H9 (cell line): ENCODE results near the gene TGFBI. TPM values are rescaled to one million over a fixed set of nuclear protein-coding genes. Genes with fewer than 3 reads are reported as not detected.

Experiments
- DNase-seq: peaks from one replicate; pipeline ENCODE4 v3.0.0-alpha.2; 2017
- H2AFZ ChIP-seq: one replicate; pipeline ENCODE4 v1.6.1; 2013; ENCODE audit warnings: mild to moderate bottlenecking, low read length, control low read depth, moderate library complexity
- H2AK5ac ChIP-seq: 2 replicates; pipeline ENCODE4 v1.6.1; 2013; ENCODE audit warnings: low read length, control low read depth, mixed read lengths; ENCODE audit not compliant: insufficient read length
- H2BK120ac ChIP-seq: one replicate; pipeline ENCODE4 v1.6.1; 2013; ENCODE audit warnings: low read depth, mild to moderate bottlenecking, low read length, control low read depth, inconsistent platforms; ENCODE audit not compliant: poor library complexity, severe bottlenecking
- H2BK12ac ChIP-seq: 2 replicates; pipeline ENCODE4 v1.6.1; 2013; ENCODE audit warnings: low read length, control low read depth, mixed read lengths, low read depth; ENCODE audit not compliant: insufficient read length
- H2BK15ac ChIP-seq: 2 replicates; pipeline ENCODE4 v1.6.1; 2013; ENCODE audit warnings: low read depth, low read length, control low read depth
- H2BK20ac ChIP-seq: one replicate; pipeline ENCODE4 v1.6.1; 2013; ENCODE audit warnings: low read depth, mild to moderate bottlenecking, low read length, control low read depth, inconsistent platforms; ENCODE audit not compliant: poor library complexity, severe bottlenecking
- H2BK5ac ChIP-seq: 2 replicates; pipeline ENCODE4 v1.6.1; 2013; ENCODE audit warnings: low read length, control low read depth, mixed read lengths; ENCODE audit not compliant: insufficient read length
- H3K14ac ChIP-seq: 2 replicates; pipeline ENCODE4 v1.6.1; 2013; ENCODE audit warnings: low read length, control low read depth; ENCODE audit not compliant: insufficient read depth
- H3K18ac ChIP-seq: 2 replicates; pipeline ENCODE4 v1.6.1; 2013; ENCODE audit warnings: low read depth, mild to moderate bottlenecking, mixed read lengths, low read length, control low read depth; ENCODE audit not compliant: insufficient read length
- H3K23ac ChIP-seq: 2 replicates; pipeline ENCODE4 v1.6.1; 2013; ENCODE audit warnings: low read length, control low read depth, mixed read lengths, low read depth; ENCODE audit not compliant: insufficient read length
- H3K23me2 ChIP-seq: 2 replicates; pipeline ENCODE4 v1.6.1; 2013; ENCODE audit warnings: low read depth, mild to moderate bottlenecking, mixed read lengths, low read length, control low read depth; ENCODE audit not compliant: insufficient read length, poor library complexity, severe bottlenecking
- H3K27ac ChIP-seq: 2 replicates; pipeline ENCODE4 v1.5.1; 2013; ENCODE audit warnings: low read length, control low read depth, mixed read lengths, low read depth; ENCODE audit not compliant: insufficient read length
- H3K27me3 ChIP-seq: 2 replicates; pipeline ENCODE4 v1.6.1; 2013; ENCODE audit warnings: low read length, control low read depth, inconsistent platforms; ENCODE audit not compliant: insufficient read depth
- H3K4ac ChIP-seq: 2 replicates; pipeline ENCODE4 v1.6.1; 2013; ENCODE audit warnings: low read depth, mild to moderate bottlenecking, control low read depth, inconsistent platforms, low read length, moderate library complexity
- H3K4me1 ChIP-seq: 2 replicates; pipeline ENCODE4 v1.6.1; 2013; ENCODE audit warnings: low read length, control low read depth, inconsistent platforms; ENCODE audit not compliant: insufficient read depth
- H3K4me2 ChIP-seq: 2 replicates; pipeline ENCODE4 v1.6.1; 2013; ENCODE audit warnings: low read length, control low read depth, mixed read lengths; ENCODE audit not compliant: insufficient read length, insufficient read depth
- H3K56ac ChIP-seq: 2 replicates; pipeline ENCODE4 v1.6.1; 2013; ENCODE audit warnings: low read depth, mild to moderate bottlenecking, mixed read lengths, low read length, control low read depth; ENCODE audit not compliant: insufficient read length
- H3K79me1 ChIP-seq: 2 replicates; pipeline ENCODE4 v1.6.1; 2013; ENCODE audit warnings: low read depth, mild to moderate bottlenecking, moderate library complexity, low read length, control low read depth, inconsistent platforms; ENCODE audit not compliant: insufficient read depth, poor library complexity, severe bottlenecking
- H3K79me2 ChIP-seq: 2 replicates; pipeline ENCODE4 v1.6.1; 2013; ENCODE audit warnings: low read length, control low read depth, inconsistent platforms; ENCODE audit not compliant: insufficient read depth
- H3K9ac ChIP-seq: 2 replicates; pipeline ENCODE4 v1.6.1; 2013; ENCODE audit warnings: low read length, control low read depth, mixed read lengths; ENCODE audit not compliant: insufficient read length; ENCODE audit errors: extremely low read depth
- H3K9me3 ChIP-seq: one replicate; pipeline ENCODE4 v1.6.1; 2013; ENCODE audit warnings: low read depth, low read length, inconsistent platforms; ENCODE audit not compliant: control insufficient read depth
- H3T11ph ChIP-seq: one replicate; pipeline ENCODE4 v1.6.1; 2013; ENCODE audit warnings: mild to moderate bottlenecking, low read length, control low read depth, inconsistent platforms
- H4K20me1 ChIP-seq: one replicate; pipeline ENCODE4 v1.6.1; 2013; ENCODE audit not compliant: control insufficient read depth, insufficient read length, insufficient read depth
- H4K5ac ChIP-seq: 2 replicates; pipeline ENCODE4 v1.6.1; 2013; ENCODE audit warnings: low read depth, mild to moderate bottlenecking, mixed read lengths, low read length, control low read depth; ENCODE audit not compliant: insufficient read length
- H4K8ac ChIP-seq: replicated peaks from 2 replicates; pipeline ENCODE4 v1.6.1; 2013; ENCODE audit warnings: low read length, control low read depth, mixed read lengths, low read depth; ENCODE audit not compliant: insufficient read length
- H4K91ac ChIP-seq: 2 replicates; pipeline ENCODE4 v1.6.1; 2013; ENCODE audit warnings: low read depth, mild to moderate bottlenecking, moderate library complexity, mixed read lengths, low read length, control low read depth; ENCODE audit not compliant: insufficient read length
- H3K27ac Mint-ChIP-seq, 3 experiments: 2 replicates in 2 of 3; 3 replicates in 1 of 3; pipeline ENCODE4 v1.8.0; 2020 to 2021; ENCODE audit warnings: mixed read lengths in 3 of 3, mild to moderate bottlenecking in 1 of 3, moderate library complexity in 1 of 3
- H3K27me3 Mint-ChIP-seq: 2 replicates; pipeline ENCODE4 v1.8.0; 2021; ENCODE audit warnings: low read depth, mild to moderate bottlenecking, moderate library complexity, mixed read lengths
- H3K36me3 Mint-ChIP-seq, 3 experiments: 2 replicates in 2 of 3; 3 replicates in 1 of 3; pipeline ENCODE4 v1.8.0; 2020 to 2021; ENCODE audit warnings: low read depth in 3 of 3, mixed read lengths in 3 of 3; ENCODE audit not compliant: insufficient read depth in 1 of 3
- H3K4me1 Mint-ChIP-seq, 2 experiments: 2 replicates each; pipeline ENCODE4 v1.8.0; 2020; ENCODE audit warnings: mixed read lengths in 2 of 2
- H3K4me3 Mint-ChIP-seq, 2 experiments: 2 replicates in 1 of 2; 3 replicates in 1 of 2; pipeline ENCODE4 v1.8.0; 2020 to 2021; ENCODE audit warnings: mild to moderate bottlenecking in 2 of 2, mixed read lengths in 2 of 2, moderate library complexity in 1 of 2
- H3K9me3 Mint-ChIP-seq, 2 experiments: 2 replicates in 1 of 2; 3 replicates in 1 of 2; pipeline ENCODE4 v1.8.0; 2020; ENCODE audit warnings: mild to moderate bottlenecking in 2 of 2, mixed read lengths in 2 of 2, moderate library complexity in 1 of 2
- WGBS: extraction: QIAGEN DNeasy Blood & Tissue Kit; methylation state at CpG from one replicate; pipeline ENCODE4 v1.1.7; 2013; ENCODE audit warnings: missing lambda C conversion rate, low lambda C conversion rate, mixed read lengths; ENCODE audit not compliant: insufficient read length; ENCODE audit errors: extremely low coverage; 5-methylcytosine and 5-hydroxymethylcytosine counted together
- total RNA-seq: library from RNA; stranded (reverse); gene quantifications from 2 replicates; pipeline ENCODE4 v1.2.1, GENCODE V29; 2021
- TF ChIP-seq, protein P1 (sequence below): fragments of 200-600 bp; sonication (generic); conservative IDR thresholded peaks from 3 replicates; pipeline ENCODE4 v1.8.0; 2021; ENCODE audit warnings: antibody characterized with exemption, mild to moderate bottlenecking

Gene TGFBI
- total RNA-seq, 1 experiment from 2014 or later = 4.7 TPM

GRCh38 chr5:135993880-135994636 lies 34.7 kb upstream of the TGFBI start:
- H2BK12ac ChIP-seq = no peak overlapping the region
- H3K9me3 ChIP-seq = no peaks in the 10 kb centered on the region
- no peaks in the 10 kb centered on the region for H3K79me1 ChIP-seq
- no peak overlapping the region for H2AK5ac ChIP-seq
- H3K4me1 Mint-ChIP-seq = peaks cover 5 to 6% of the 10 kb centered on the region in 2 experiments
- H3K27me3 ChIP-seq = no peaks in the 10 kb centered on the region
- no peak overlapping the region for H3K23ac ChIP-seq
- no peak overlapping the region for H3K4me2 ChIP-seq
- H3K27ac ChIP-seq = no peak overlapping the region
- H3K9me3 Mint-ChIP-seq = no peaks in the 10 kb centered on the region
- H4K91ac ChIP-seq = no peak overlapping the region
- H3K27me3 Mint-ChIP-seq = peaks cover 18% of the 10 kb centered on the region
- no peak overlapping the region for H3K27ac Mint-ChIP-seq
- TF ChIP-seq, protein P1, sequence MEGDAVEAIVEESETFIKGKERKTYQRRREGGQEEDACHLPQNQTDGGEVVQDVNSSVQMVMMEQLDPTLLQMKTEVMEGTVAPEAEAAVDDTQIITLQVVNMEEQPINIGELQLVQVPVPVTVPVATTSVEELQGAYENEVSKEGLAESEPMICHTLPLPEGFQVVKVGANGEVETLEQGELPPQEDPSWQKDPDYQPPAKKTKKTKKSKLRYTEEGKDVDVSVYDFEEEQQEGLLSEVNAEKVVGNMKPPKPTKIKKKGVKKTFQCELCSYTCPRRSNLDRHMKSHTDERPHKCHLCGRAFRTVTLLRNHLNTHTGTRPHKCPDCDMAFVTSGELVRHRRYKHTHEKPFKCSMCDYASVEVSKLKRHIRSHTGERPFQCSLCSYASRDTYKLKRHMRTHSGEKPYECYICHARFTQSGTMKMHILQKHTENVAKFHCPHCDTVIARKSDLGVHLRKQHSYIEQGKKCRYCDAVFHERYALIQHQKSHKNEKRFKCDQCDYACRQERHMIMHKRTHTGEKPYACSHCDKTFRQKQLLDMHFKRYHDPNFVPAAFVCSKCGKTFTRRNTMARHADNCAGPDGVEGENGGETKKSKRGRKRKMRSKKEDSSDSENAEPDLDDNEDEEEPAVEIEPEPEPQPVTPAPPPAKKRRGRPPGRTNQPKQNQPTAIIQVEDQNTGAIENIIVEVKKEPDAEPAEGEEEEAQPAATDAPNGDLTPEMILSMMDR = no peak
- H2BK5ac ChIP-seq = no peak overlapping the region
- no peak overlapping the region for H4K8ac ChIP-seq
- no peak overlapping the region for H2AFZ ChIP-seq
- H3K4ac ChIP-seq = no peak overlapping the region
- no peak overlapping the region for H3K14ac ChIP-seq
- H3K56ac ChIP-seq = no peak overlapping the region
- no peak overlapping the region for H2BK15ac ChIP-seq
- no peaks in the 10 kb centered on the region for H3K4me1 ChIP-seq
- no peak overlapping the region for H3K9ac ChIP-seq
- no peak for DNase-seq
- no peak overlapping the region for H2BK20ac ChIP-seq
- no peaks in the 10 kb centered on the region for H3K79me2 ChIP-seq
- H3K18ac ChIP-seq = no peak overlapping the region
- H4K5ac ChIP-seq = no peak overlapping the region
- no peaks in the 10 kb centered on the region for H3K36me3 Mint-ChIP-seq
- no peaks in the 10 kb centered on the region for H3K23me2 ChIP-seq
- H3K4me3 Mint-ChIP-seq = no peak overlapping the region
- no peak overlapping the region for H3T11ph ChIP-seq
- no peak overlapping the region for H2BK120ac ChIP-seq
- no peaks in the 10 kb centered on the region for H4K20me1 ChIP-seq
- no CpG with 5 or more reads among the region's 6 CpGs for WGBS
